GM06990 (cell line): ENCODE measurements around the gene PLPP3.

Experiments
- DNase-seq: peaks from one replicate; pipeline ENCODE4 v3.0.0-alpha.2; 2011; ENCODE audit not compliant: insufficient read length; ENCODE audit errors: extremely low read depth
- H3K27me3 ChIP-seq: replicated peaks from 2 replicates; pipeline ENCODE4 v1.6.0; 2011; ENCODE audit warnings: low read length; ENCODE audit not compliant: control insufficient read depth, insufficient read depth
- H3K36me3 ChIP-seq: 2 replicates; pipeline ENCODE4 v1.5.1; 2011; ENCODE audit warnings: low read length; ENCODE audit not compliant: control insufficient read depth, insufficient read depth
- H3K4me3 ChIP-seq: replicated peaks from 2 replicates; pipeline ENCODE4 v1.5.1; 2011; ENCODE audit warnings: low read depth, mild to moderate bottlenecking, control low read depth, low read length
- CTCF ChIP-seq: IDR thresholded peaks from 2 replicates; pipeline ENCODE4 v1.5.1; 2011; ENCODE audit warnings: low read length, control low read depth, mild to moderate bottlenecking, inconsistent platforms; ENCODE audit not compliant: insufficient read depth, poor library complexity, severe bottlenecking

The PLPP3 gene

GRCh38 chr1:56545711-56546110 is 33.7 kb downstream of the PLPP3 start:
- TF ChIP-seq CTCF: no peak
- H3K27me3 ChIP-seq: no peaks in the 10 kb centered on the region; the same call in none of the 2 replicates
- H3K36me3 ChIP-seq: no peaks in the 10 kb centered on the region
- H3K4me3 ChIP-seq: no peak overlapping the region
- DNase-seq: no peak

- DNase-seq: no peak
- Histone ChIP-seq H3K4me3 (no peak overlapping the region), H3K36me3 (no peaks in the 10 kb centered on the region), H3K27me3 (no peaks in the 10 kb centered on the region; the same call in none of the 2 replicates)
- TF ChIP-seq CTCF: no peak
Observed at GRCh38 chr1:56543783-56544612, 35.4 kb downstream of the PLPP3 start.

GRCh38 chr1:56542651-56543050 is 36.7 kb downstream of the PLPP3 start:
- Histone ChIP-seq H3K4me3 (no peak overlapping the region), H3K36me3 (no peaks in the 10 kb centered on the region), H3K27me3 (no peaks in the 10 kb centered on the region; the same call in none of the 2 replicates)
- DNase-seq: no peak
- no peak for TF ChIP-seq CTCF

- DNase-seq: no peak
- no peaks in the 10 kb centered on the region for H3K36me3 ChIP-seq
- no peak overlapping the region for H3K4me3 ChIP-seq
- H3K27me3 ChIP-seq: no peaks in the 10 kb centered on the region; the same call in none of the 2 replicates
- TF ChIP-seq CTCF: no peak
Observed at GRCh38 chr1:56541408-56541807, 38.0 kb downstream of the PLPP3 start.

- no peaks in the 10 kb centered on the region for H3K36me3 ChIP-seq
- no peak overlapping the region for H3K4me3 ChIP-seq
- no peak for DNase-seq
- no peaks in the 10 kb centered on the region; the same call in none of the 2 replicates for H3K27me3 ChIP-seq
- no peak for TF ChIP-seq CTCF
Observed at GRCh38 chr1:56540467-56540866, 38.9 kb downstream of the PLPP3 start.
